GM19467 (cell line): ENCODE results near the gene RNF133.
"Not testable (repeated sequence)": the region's sequence is repeated elsewhere in the genome, so short reads cannot be mapped to it uniquely, and the experiment has no call there.

Experiments
- ATAC-seq: cut with Tn5 transposase; IDR thresholded peaks from one replicate; pipeline ENCODE4 v1.9.1; 2021; ENCODE audit warnings: mild to moderate bottlenecking, moderate library complexity; ENCODE audit not compliant: unreplicated experiment

RNF133 gene

GRCh38 chr7:122689346-122690109, 9.4 kb downstream of the RNF133 start:
- no peak for ATAC-seq

- no peak for ATAC-seq
Measured at GRCh38 chr7:122688400-122688998, 10.4 kb downstream of the RNF133 start.

- ATAC-seq, result no peak
Measured at GRCh38 chr7:122686360-122686878, 12.5 kb downstream of the RNF133 start.

GRCh38 chr7:122684504-122684903, 14.4 kb downstream of the RNF133 start:
- ATAC-seq, result no peak

- no peak for ATAC-seq
Measured at GRCh38 chr7:122682815-122683550, 15.9 kb downstream of the RNF133 start.

- not testable (repeated sequence) for ATAC-seq
Measured at GRCh38 chr7:122681186-122681585, 17.7 kb downstream of the RNF133 start.

GRCh38 chr7:122679813-122680212, 19.1 kb downstream of the RNF133 start:
- no peak for ATAC-seq

GRCh38 chr7:122679269-122679709, 19.6 kb downstream of the RNF133 start:
- not testable (repeated sequence) for ATAC-seq

- no peak for ATAC-seq
Measured at GRCh38 chr7:122677149-122677548, 21.8 kb downstream of the RNF133 start.

GRCh38 chr7:122676466-122676865, 22.5 kb downstream of the RNF133 start:
- no peak for ATAC-seq

GRCh38 chr7:122675621-122676020, 23.3 kb downstream of the RNF133 start:
- ATAC-seq, result no peak

GRCh38 chr7:122675011-122675410, 23.9 kb downstream of the RNF133 start:
- ATAC-seq, result no peak

- no peak for ATAC-seq
Measured at GRCh38 chr7:122674502-122674901, 24.4 kb downstream of the RNF133 start.

GRCh38 chr7:122673951-122674350, 25.0 kb downstream of the RNF133 start:
- ATAC-seq, result no peak

GRCh38 chr7:122672536-122672935, 26.4 kb downstream of the RNF133 start:
- ATAC-seq, result no peak

GRCh38 chr7:122663733-122664132, 35.2 kb downstream of the RNF133 start:
- no peak for ATAC-seq

- ATAC-seq, result no peak
Measured at GRCh38 chr7:122658856-122659255, 40.1 kb downstream of the RNF133 start.

- ATAC-seq, result no peak
Measured at GRCh38 chr7:122653685-122654084, 45.2 kb downstream of the RNF133 start.

- ATAC-seq, result no peak
Measured at GRCh38 chr7:122652876-122653275, 46.0 kb downstream of the RNF133 start.

GRCh38 chr7:122651451-122651850, 47.5 kb downstream of the RNF133 start:
- no peak for ATAC-seq
